H1 (cell line): Measurements from ENCODE around the gene KRT75. TPM values are rescaled to one million over a fixed set of nuclear protein-coding genes. Genes with fewer than 3 reads are reported as not detected.

ENCODE experiments used
- CTCF ChIA-PET: fragments of 300-600 bp; sonication (Branson Sonifier 250); formaldehyde crosslinking; loops from one replicate; lab custom pipeline; 2021; ENCODE audit not compliant: partially characterized antibody; lab: Charles Lee
- POLR2A ChIA-PET: fragments of 300-600 bp; sonication (Branson Sonifier 250); formaldehyde crosslinking; loops from one replicate; lab custom pipeline; 2021; ENCODE audit warnings: inconsistent platforms; ENCODE audit not compliant: partially characterized antibody; lab: Charles Lee
- DNase-seq, 2 experiments: peaks; one replicate each; pipeline versions ENCODE4 v3.0.0 to v3.0.0-alpha.2; 2010 to 2022; ENCODE audit warnings: low spot score in 2 of 2, low read depth in 1 of 2, mixed read lengths in 1 of 2
- FAIRE-seq: peaks from 2 replicates; lab custom pipeline; 2011; peaks lifted over from hg19 to GRCh38; lab: Jason Lieb, UNC
- H2AFZ ChIP-seq: 2 replicates; pipeline ENCODE4 v1.8.1; 2012; ENCODE audit warnings: low read length, inconsistent platforms
- H2AK5ac ChIP-seq: 2 replicates; pipeline ENCODE4 v1.6.1; 2013; ENCODE audit warnings: low read depth, low read length
- H2BK120ac ChIP-seq: replicated peaks from 2 replicates; pipeline ENCODE3; 2013; ENCODE audit warnings: low read depth, low read length, inconsistent platforms
- H2BK12ac ChIP-seq: 2 replicates; pipeline ENCODE4 v1.6.1; 2013; ENCODE audit warnings: low read depth, low read length
- H2BK15ac ChIP-seq: 2 replicates; pipeline ENCODE4 v1.6.1; 2013; ENCODE audit warnings: low read length
- H2BK20ac ChIP-seq: 2 replicates; pipeline ENCODE4 v1.6.1; 2013; ENCODE audit warnings: low read length
- H2BK5ac ChIP-seq: 2 replicates; pipeline ENCODE4 v1.6.1; 2013; ENCODE audit warnings: low read depth, low read length
- H3K14ac ChIP-seq: 2 replicates; pipeline ENCODE4 v1.6.1; 2013; ENCODE audit warnings: inconsistent platforms; ENCODE audit not compliant: insufficient read length
- H3K18ac ChIP-seq: 2 replicates; pipeline ENCODE4 v1.6.1; 2013; ENCODE audit warnings: low read length; ENCODE audit errors: extremely low read depth
- H3K23ac ChIP-seq: 2 replicates; pipeline ENCODE4 v1.6.1; 2013; ENCODE audit warnings: inconsistent platforms; ENCODE audit not compliant: insufficient read length
- H3K23me2 ChIP-seq: 2 replicates; pipeline ENCODE4 v1.6.1; 2013; ENCODE audit warnings: low read depth, low read length
- H3K27ac ChIP-seq: 2 replicates; pipeline ENCODE4 v1.6.1; 2011; ENCODE audit warnings: low read depth, low read length, inconsistent platforms
- H3K27me3 ChIP-seq, 4 experiments: replicated peaks in 1 of 4; 1 replicate in 1 of 4; 2 replicates in 3 of 4; pipeline versions ENCODE4 v1.6.1 to v1.8.1; 2011 to 2013; ENCODE audit warnings: low read length in 3 of 4, mild to moderate bottlenecking in 3 of 4, inconsistent platforms in 2 of 4, mixed read lengths in 2 of 4, moderate library complexity in 1 of 4; ENCODE audit not compliant: control insufficient read depth in 3 of 4, insufficient read depth in 3 of 4; ENCODE audit errors: extremely low read depth in 1 of 4
- H3K36me3 ChIP-seq, 4 experiments: 2 replicates each; pipeline versions ENCODE4 v1.6.1 to v1.8.1; 2011 to 2013; ENCODE audit warnings: mild to moderate bottlenecking in 4 of 4, low read length in 3 of 4, moderate library complexity in 2 of 4, control low read depth in 1 of 4, inconsistent platforms in 1 of 4; ENCODE audit not compliant: insufficient read depth in 4 of 4, control insufficient read depth in 2 of 4
- H3K4ac ChIP-seq: replicated peaks from 2 replicates; pipeline ENCODE3; 2013; ENCODE audit warnings: low read length, low read depth, mixed read lengths, inconsistent platforms; ENCODE audit not compliant: insufficient read length
- H3K4me1 ChIP-seq, 4 experiments: replicated peaks in 1 of 4; 1 replicate in 1 of 4; 2 replicates in 3 of 4; pipeline versions ENCODE4 v1.6.1 to v1.8.1; 2011 to 2013; ENCODE audit warnings: low read length in 3 of 4, inconsistent platforms in 2 of 4, mixed read lengths in 1 of 4; ENCODE audit not compliant: insufficient read depth in 4 of 4, control insufficient read depth in 3 of 4
- H3K4me2 ChIP-seq, 2 experiments: 2 replicates each; pipeline versions ENCODE4 v1.6.1 to v1.8.1; 2011 to 2013; ENCODE audit warnings: low read depth in 2 of 2, low read length in 2 of 2, control low read depth in 1 of 2, inconsistent platforms in 1 of 2, mild to moderate bottlenecking in 1 of 2; ENCODE audit not compliant: insufficient read depth in 1 of 2
- H3K4me3 ChIP-seq, 4 experiments: fragments of 200-600, 300-600 bp in 1 of 4; sonication (generic), shearing (Covaris generic), sonication (Bioruptor Twin) in 1 of 4; 2 replicates each; pipeline versions ENCODE4 v1.5.1 to v1.8.1; 2011 to 2016; ENCODE audit warnings: low read length in 4 of 4, low read depth in 3 of 4, control low read depth in 2 of 4, inconsistent platforms in 2 of 4, mild to moderate bottlenecking in 2 of 4, mixed read lengths in 1 of 4, moderate library complexity in 1 of 4; ENCODE audit not compliant: insufficient read depth in 2 of 4; ENCODE audit errors: extremely low read depth in 1 of 4
- H3K56ac ChIP-seq: replicated peaks from 2 replicates; pipeline ENCODE3; 2013; ENCODE audit warnings: low read depth, mild to moderate bottlenecking, mixed read lengths, low read length, inconsistent platforms; ENCODE audit not compliant: insufficient read length
- H3K79me1 ChIP-seq: 2 replicates; pipeline ENCODE4 v1.6.1; 2013; ENCODE audit warnings: low read depth, low read length, control low read depth
- H3K79me2 ChIP-seq, 2 experiments: 2 replicates each; pipeline versions ENCODE4 v1.6.1 to v1.8.1; 2012 to 2013; ENCODE audit warnings: low read length in 2 of 2, mild to moderate bottlenecking in 2 of 2, inconsistent platforms in 1 of 2; ENCODE audit not compliant: insufficient read depth in 2 of 2, control insufficient read depth in 1 of 2
- H3K9ac ChIP-seq, 4 experiments: replicated peaks in 1 of 4; 1 replicate in 1 of 4; 2 replicates in 3 of 4; pipeline versions ENCODE4 v1.6.1 to v1.8.1; 2011 to 2013; ENCODE audit warnings: low read depth in 3 of 4, low read length in 3 of 4, control low read depth in 2 of 4, mild to moderate bottlenecking in 2 of 4, moderate library complexity in 2 of 4, inconsistent platforms in 1 of 4; ENCODE audit errors: extremely low read depth in 1 of 4
- H3K9me3 ChIP-seq, 2 experiments: 2 replicates each; pipeline versions ENCODE4 v1.6.1 to v1.8.1; 2012 to 2013; ENCODE audit warnings: mild to moderate bottlenecking in 2 of 2, moderate library complexity in 2 of 2, control low read depth in 1 of 2, inconsistent platforms in 1 of 2, low read depth in 1 of 2, low read length in 1 of 2, mixed read lengths in 1 of 2; ENCODE audit not compliant: insufficient read depth in 2 of 2
- H4K20me1 ChIP-seq, 2 experiments: replicated peaks in 1 of 2; 2 replicates each; pipeline versions ENCODE3 to v1.8.1; 2011 to 2013; ENCODE audit warnings: inconsistent platforms in 2 of 2, low read length in 2 of 2, mild to moderate bottlenecking in 1 of 2; ENCODE audit not compliant: insufficient read depth in 2 of 2, control insufficient read depth in 1 of 2
- H4K5ac ChIP-seq: 2 replicates; pipeline ENCODE4 v1.6.1; 2013; ENCODE audit warnings: low read length, low read depth, mixed read lengths, inconsistent platforms; ENCODE audit not compliant: insufficient read length
- H4K8ac ChIP-seq: 2 replicates; pipeline ENCODE4 v1.8.0; 2013; ENCODE audit warnings: mild to moderate bottlenecking, moderate library complexity, low read length, inconsistent platforms; ENCODE audit not compliant: insufficient read depth; ENCODE audit errors: extremely low read depth
- H4K91ac ChIP-seq: replicated peaks from 2 replicates; pipeline ENCODE3; 2013; ENCODE audit warnings: low read length, mixed read lengths, inconsistent platforms; ENCODE audit not compliant: insufficient read length
- CHD2 ChIP-seq: IDR thresholded peaks from 2 replicates; pipeline ENCODE4 v1.6.1; 2012; ENCODE audit warnings: low read length, improper control_type of control experiment
- JUND ChIP-seq: IDR thresholded peaks from 2 replicates; pipeline ENCODE4 v1.6.1; 2011; ENCODE audit warnings: mild to moderate bottlenecking, improper control_type of control experiment, low read length
- RAD21 ChIP-seq, 2 experiments: IDR thresholded peaks in 1 of 2; conservative IDR thresholded peaks in 1 of 2; 2 replicates each; pipeline ENCODE4 v1.6.1; 2011; ENCODE audit warnings: low read depth in 2 of 2, low read length in 2 of 2, improper control_type of control experiment in 1 of 2, inconsistent platforms in 1 of 2, mild to moderate bottlenecking in 1 of 2, moderate library complexity in 1 of 2
- WGBS, 2 experiments: shearing (Covaris generic) in 1 of 2; methylation state at CpG; one replicate each; pipeline versions ENCODE4 v1.1.6 to v1.1.7; 2013 to 2015; ENCODE audit warnings: low lambda C conversion rate in 2 of 2, mixed read lengths in 2 of 2, inconsistent platforms in 1 of 2, low coverage in 1 of 2, missing lambda C conversion rate in 1 of 2; ENCODE audit not compliant: insufficient replicate concordance in 2 of 2, insufficient coverage in 1 of 2, insufficient read length in 1 of 2; ENCODE audit errors: extremely low coverage in 1 of 2, missing lambda C conversion rate in 1 of 2; 5-methylcytosine and 5-hydroxymethylcytosine counted together
- polyA plus RNA-seq, 7 experiments: library from polyadenylated mRNA; depleted of rRNA in 3 of 7; stranded (reverse) in 5 of 7; unstranded in 2 of 7; fragments of >200 nt in 5 of 7; fragments of 200-250 nt in 2 of 7; gene quantifications; 1 replicate in 5 of 7; 2 replicates in 1 of 7; 4 replicates in 1 of 7; pipeline versions ENCODE4 v1.2.1 to v1.2.3, GENCODE V29; 2011 to 2013; ENCODE audit warnings: missing spikeins in 2 of 7, mixed read lengths in 2 of 7
- total RNA-seq: library from RNA; stranded (reverse); fragmentation: NEBNext Ultra II Directional; extraction: Animal tissue kit (Norgen Biotek cat#: 25700); gene quantifications from 2 replicates; pipeline ENCODE4 v1.2.1, GENCODE V29; 2021
- TF ChIP-seq, protein P1 (sequence below), 3 experiments: IDR thresholded peaks; 1 replicate in 2 of 3; 2 replicates in 1 of 3; pipeline versions ENCODE4 v1.5.1 to v1.6.1; 2011; ENCODE audit warnings: low read length in 3 of 3, mild to moderate bottlenecking in 3 of 3, inconsistent platforms in 2 of 3, low read depth in 1 of 3, moderate library complexity in 1 of 3; ENCODE audit not compliant: insufficient read depth in 1 of 3; ENCODE audit errors: control extremely low read depth in 1 of 3

The KRT75 gene
- total and polyA plus RNA-seq, 2 of the 8 experiments (the other 6 are each of a cell fraction or from before 2014, with no cell fraction given): not detected

DNA sequence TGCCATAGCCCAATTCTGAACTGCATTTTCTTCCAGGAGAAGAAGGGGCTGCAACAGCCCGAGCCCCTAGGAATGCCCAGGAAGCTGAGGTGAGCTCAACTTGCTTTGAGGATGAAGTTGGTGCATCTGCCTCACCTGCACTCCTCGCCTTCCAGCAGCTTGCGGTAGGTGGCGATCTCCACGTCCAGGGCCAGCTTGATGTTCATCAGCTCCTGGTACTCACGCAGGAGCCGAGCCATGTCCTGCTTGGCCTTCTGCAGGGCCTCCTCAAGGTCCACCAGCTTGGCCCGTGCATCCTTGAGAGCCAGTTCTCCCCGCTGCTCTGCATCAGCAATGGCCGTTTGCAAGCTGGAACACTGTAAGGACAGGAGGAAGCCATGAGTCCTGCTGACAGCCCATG, 6.0 kb downstream of the KRT75 start:
- H2AK5ac ChIP-seq: no peak overlapping the region
- no peak overlapping the region for H3K14ac ChIP-seq
- no peaks in the 10 kb centered on the region for H3K4me1 ChIP-seq
- no peak overlapping the region for H2BK120ac ChIP-seq
- no peak overlapping the region for H3K4me2 ChIP-seq
- no peak overlapping the region for H3K23ac ChIP-seq
- no peak overlapping the region for H2BK5ac ChIP-seq
- ChIA-PET CTCF (interaction anchor here (0.6 to 5.1 kb wide), 19 partner anchors 9 to 567 kb away, joined by 3 to 29 read pairs (median 3); partner anchors contain the start of genes KRT5 and KRT82), POLR2A (no interaction called here)
- H4K8ac ChIP-seq: no peak overlapping the region
- H4K5ac ChIP-seq: no peak overlapping the region
- no peak overlapping the region for H3K27ac ChIP-seq
- no peak overlapping the region for H3K56ac ChIP-seq
- H4K20me1 ChIP-seq: no peaks in the 10 kb centered on the region
- H3K4ac ChIP-seq: no peak overlapping the region
- no peak overlapping the region for H3K9ac ChIP-seq
- H3K27me3 ChIP-seq: no peaks in the 10 kb centered on the region; a peak in 1 of 7 replicates
- no peaks in the 10 kb centered on the region for H3K9me3 ChIP-seq
- no peaks in the 10 kb centered on the region for H3K36me3 ChIP-seq
- no peak overlapping the region for H4K91ac ChIP-seq
- 87% methylated on average over 10 of the region's 10 CpGs; no CpG with 5 or more reads in 1 of the 2 experiments for WGBS, 2 experiments
- H2BK12ac ChIP-seq: no peak overlapping the region
- TF ChIP-seq, protein P1, sequence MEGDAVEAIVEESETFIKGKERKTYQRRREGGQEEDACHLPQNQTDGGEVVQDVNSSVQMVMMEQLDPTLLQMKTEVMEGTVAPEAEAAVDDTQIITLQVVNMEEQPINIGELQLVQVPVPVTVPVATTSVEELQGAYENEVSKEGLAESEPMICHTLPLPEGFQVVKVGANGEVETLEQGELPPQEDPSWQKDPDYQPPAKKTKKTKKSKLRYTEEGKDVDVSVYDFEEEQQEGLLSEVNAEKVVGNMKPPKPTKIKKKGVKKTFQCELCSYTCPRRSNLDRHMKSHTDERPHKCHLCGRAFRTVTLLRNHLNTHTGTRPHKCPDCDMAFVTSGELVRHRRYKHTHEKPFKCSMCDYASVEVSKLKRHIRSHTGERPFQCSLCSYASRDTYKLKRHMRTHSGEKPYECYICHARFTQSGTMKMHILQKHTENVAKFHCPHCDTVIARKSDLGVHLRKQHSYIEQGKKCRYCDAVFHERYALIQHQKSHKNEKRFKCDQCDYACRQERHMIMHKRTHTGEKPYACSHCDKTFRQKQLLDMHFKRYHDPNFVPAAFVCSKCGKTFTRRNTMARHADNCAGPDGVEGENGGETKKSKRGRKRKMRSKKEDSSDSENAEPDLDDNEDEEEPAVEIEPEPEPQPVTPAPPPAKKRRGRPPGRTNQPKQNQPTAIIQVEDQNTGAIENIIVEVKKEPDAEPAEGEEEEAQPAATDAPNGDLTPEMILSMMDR (IDR thresholded peaks at IDR 0.05; ENCODE audit: control extremely low read depth in 1 of 3, insufficient read depth in 1 of 3, low read depth in 1 of 3, low read length in 3 of 3): peak; percentile 9 to 51 (median 41); a peak in 3 of 4 replicates
- no peak for TF ChIP-seq JUND
- no peak for TF ChIP-seq CHD2
- peak in 1 of 2 experiments; percentile 23; a peak in 1 of 4 replicates for TF ChIP-seq RAD21 (IDR thresholded peaks at IDR 0.05 in 1 of 2, conservative IDR thresholded peaks at IDR 0.05 in 1 of 2; ENCODE audit: low read depth in 2 of 2, low read length in 2 of 2)
- H2AFZ ChIP-seq: no peak overlapping the region
- DNase-seq (no peak), FAIRE-seq (no peak)
- no peak overlapping the region for H3K18ac ChIP-seq
- H2BK20ac ChIP-seq: no peak overlapping the region
- H2BK15ac ChIP-seq: no peak overlapping the region
- no peak overlapping the region for H3K4me3 ChIP-seq
- no peaks in the 10 kb centered on the region for H3K23me2 ChIP-seq
- H3K79me2 ChIP-seq: no peaks in the 10 kb centered on the region
- no peaks in the 10 kb centered on the region for H3K79me1 ChIP-seq
